SK-N-SH (cell line): Measurements from ENCODE around the gene PXDN.

Experiments used
- CHD2 ChIP-seq: fragments of 150-350 bp; IDR thresholded peaks from 2 replicates; pipeline ENCODE4 v1.6.1; 2018; ENCODE audit warnings: low read length; ENCODE audit not compliant: partially characterized antibody
- EP300 ChIP-seq, 2 experiments: IDR thresholded peaks; 2 replicates each; pipeline versions ENCODE4 v1.4.0 to v1.6.1; 2012; ENCODE audit warnings: borderline replicate concordance in 1 of 2, low read depth in 1 of 2, low read length in 1 of 2
- POLR2AphosphoS5 ChIP-seq: IDR thresholded peaks from 2 replicates; pipeline ENCODE4 v1.6.1; 2012; ENCODE audit warnings: low read depth, low read length
- RFX5 ChIP-seq: IDR thresholded peaks from 2 replicates; pipeline ENCODE4 v1.6.1; 2012; ENCODE audit warnings: mild to moderate bottlenecking, improper control_type of control experiment, low read length
- TF ChIP-seq, protein P1 (sequence below): fragments of 200-600 bp; sonication (generic); IDR thresholded peaks from 2 replicates; pipeline ENCODE4 v1.6.1; 2017; ENCODE audit warnings: antibody characterized with exemption, mild to moderate bottlenecking, moderate library complexity
- TF ChIP-seq, protein P2 (sequence below): fragments of 150-350 bp; IDR thresholded peaks from 2 replicates; pipeline ENCODE4 v1.6.1; 2017; ENCODE audit warnings: antibody characterized with exemption, low read length, low read depth, borderline replicate concordance
- TF ChIP-seq, protein P3 (sequence below): IDR thresholded peaks from 2 replicates; pipeline ENCODE4 v1.6.1; 2012; ENCODE audit warnings: mild to moderate bottlenecking, low read depth, low read length, moderate library complexity
- TF ChIP-seq, protein P4 (sequence below): IDR thresholded peaks from 2 replicates; pipeline ENCODE4; 2012

DNA sequence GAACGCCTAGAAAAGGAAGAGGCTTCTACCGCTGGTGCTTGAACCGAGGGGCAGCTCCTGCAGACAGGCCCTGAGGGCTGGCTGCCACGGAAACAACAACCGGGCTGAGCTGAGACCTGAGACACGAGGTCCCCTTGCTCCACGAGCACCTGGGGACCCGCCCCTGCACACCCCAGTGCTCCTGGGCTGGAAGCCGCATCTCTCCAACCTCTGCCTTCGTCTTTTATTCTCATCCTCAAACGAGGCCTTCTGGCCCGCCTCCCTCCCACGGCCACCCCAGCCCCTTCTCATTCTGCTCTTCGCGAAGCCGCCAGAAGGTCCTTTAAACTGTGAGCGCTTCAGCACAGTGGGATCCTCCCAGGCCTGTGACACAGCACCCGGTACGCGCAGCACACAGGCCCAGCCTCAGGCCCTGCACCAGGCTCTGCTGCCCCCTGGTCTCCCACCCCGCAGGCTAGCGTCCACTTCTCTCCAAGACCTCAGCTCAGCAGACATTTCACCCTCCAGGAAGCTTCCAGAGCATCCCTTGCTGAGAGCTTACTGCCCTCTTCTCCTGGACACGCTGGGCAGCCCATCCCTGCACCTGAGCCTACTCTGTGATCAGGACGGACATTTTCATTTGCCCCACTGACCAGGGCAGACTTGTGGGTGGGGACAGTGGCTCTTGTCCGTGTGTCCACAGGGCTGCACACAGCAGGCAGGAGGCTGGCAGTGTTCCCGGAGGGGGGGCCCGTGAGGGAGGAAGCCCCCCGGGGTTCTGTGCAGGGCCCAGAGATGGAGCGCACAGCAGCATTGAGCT lies 149.7 kb downstream of the PXDN start:
- TF ChIP-seq, protein P1, sequence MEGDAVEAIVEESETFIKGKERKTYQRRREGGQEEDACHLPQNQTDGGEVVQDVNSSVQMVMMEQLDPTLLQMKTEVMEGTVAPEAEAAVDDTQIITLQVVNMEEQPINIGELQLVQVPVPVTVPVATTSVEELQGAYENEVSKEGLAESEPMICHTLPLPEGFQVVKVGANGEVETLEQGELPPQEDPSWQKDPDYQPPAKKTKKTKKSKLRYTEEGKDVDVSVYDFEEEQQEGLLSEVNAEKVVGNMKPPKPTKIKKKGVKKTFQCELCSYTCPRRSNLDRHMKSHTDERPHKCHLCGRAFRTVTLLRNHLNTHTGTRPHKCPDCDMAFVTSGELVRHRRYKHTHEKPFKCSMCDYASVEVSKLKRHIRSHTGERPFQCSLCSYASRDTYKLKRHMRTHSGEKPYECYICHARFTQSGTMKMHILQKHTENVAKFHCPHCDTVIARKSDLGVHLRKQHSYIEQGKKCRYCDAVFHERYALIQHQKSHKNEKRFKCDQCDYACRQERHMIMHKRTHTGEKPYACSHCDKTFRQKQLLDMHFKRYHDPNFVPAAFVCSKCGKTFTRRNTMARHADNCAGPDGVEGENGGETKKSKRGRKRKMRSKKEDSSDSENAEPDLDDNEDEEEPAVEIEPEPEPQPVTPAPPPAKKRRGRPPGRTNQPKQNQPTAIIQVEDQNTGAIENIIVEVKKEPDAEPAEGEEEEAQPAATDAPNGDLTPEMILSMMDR = no peak
- TF ChIP-seq, protein P2, sequence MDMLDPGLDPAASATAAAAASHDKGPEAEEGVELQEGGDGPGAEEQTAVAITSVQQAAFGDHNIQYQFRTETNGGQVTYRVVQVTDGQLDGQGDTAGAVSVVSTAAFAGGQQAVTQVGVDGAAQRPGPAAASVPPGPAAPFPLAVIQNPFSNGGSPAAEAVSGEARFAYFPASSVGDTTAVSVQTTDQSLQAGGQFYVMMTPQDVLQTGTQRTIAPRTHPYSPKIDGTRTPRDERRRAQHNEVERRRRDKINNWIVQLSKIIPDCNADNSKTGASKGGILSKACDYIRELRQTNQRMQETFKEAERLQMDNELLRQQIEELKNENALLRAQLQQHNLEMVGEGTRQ = no peak
- TF ChIP-seq POLR2AphosphoS5 (no peak), EP300 (IDR thresholded peaks at IDR 0.05; ENCODE audit: borderline replicate concordance in 1 of 2, low read depth in 1 of 2, low read length in 1 of 2) (no peak), CHD2 (no peak), RFX5 (no peak)
- TF ChIP-seq, protein P3, sequence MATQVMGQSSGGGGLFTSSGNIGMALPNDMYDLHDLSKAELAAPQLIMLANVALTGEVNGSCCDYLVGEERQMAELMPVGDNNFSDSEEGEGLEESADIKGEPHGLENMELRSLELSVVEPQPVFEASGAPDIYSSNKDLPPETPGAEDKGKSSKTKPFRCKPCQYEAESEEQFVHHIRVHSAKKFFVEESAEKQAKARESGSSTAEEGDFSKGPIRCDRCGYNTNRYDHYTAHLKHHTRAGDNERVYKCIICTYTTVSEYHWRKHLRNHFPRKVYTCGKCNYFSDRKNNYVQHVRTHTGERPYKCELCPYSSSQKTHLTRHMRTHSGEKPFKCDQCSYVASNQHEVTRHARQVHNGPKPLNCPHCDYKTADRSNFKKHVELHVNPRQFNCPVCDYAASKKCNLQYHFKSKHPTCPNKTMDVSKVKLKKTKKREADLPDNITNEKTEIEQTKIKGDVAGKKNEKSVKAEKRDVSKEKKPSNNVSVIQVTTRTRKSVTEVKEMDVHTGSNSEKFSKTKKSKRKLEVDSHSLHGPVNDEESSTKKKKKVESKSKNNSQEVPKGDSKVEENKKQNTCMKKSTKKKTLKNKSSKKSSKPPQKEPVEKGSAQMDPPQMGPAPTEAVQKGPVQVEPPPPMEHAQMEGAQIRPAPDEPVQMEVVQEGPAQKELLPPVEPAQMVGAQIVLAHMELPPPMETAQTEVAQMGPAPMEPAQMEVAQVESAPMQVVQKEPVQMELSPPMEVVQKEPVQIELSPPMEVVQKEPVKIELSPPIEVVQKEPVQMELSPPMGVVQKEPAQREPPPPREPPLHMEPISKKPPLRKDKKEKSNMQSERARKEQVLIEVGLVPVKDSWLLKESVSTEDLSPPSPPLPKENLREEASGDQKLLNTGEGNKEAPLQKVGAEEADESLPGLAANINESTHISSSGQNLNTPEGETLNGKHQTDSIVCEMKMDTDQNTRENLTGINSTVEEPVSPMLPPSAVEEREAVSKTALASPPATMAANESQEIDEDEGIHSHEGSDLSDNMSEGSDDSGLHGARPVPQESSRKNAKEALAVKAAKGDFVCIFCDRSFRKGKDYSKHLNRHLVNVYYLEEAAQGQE = no peak
- TF ChIP-seq, protein P4, sequence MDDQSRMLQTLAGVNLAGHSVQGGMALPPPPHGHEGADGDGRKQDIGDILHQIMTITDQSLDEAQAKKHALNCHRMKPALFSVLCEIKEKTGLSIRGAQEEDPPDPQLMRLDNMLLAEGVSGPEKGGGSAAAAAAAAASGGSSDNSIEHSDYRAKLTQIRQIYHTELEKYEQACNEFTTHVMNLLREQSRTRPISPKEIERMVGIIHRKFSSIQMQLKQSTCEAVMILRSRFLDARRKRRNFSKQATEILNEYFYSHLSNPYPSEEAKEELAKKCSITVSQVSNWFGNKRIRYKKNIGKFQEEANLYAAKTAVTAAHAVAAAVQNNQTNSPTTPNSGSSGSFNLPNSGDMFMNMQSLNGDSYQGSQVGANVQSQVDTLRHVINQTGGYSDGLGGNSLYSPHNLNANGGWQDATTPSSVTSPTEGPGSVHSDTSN = no peak
